Measurements from ENCODE around the gene DCX. TPM values are rescaled to one million over a fixed set of nuclear protein-coding genes. Genes with fewer than 3 reads are reported as not detected.

Gene DCX
- total and polyA plus RNA-seq, 9 of the 15 experiments (the other 6 are each of a cell fraction or from before 2014, with no cell fraction given): not detected

DNA sequence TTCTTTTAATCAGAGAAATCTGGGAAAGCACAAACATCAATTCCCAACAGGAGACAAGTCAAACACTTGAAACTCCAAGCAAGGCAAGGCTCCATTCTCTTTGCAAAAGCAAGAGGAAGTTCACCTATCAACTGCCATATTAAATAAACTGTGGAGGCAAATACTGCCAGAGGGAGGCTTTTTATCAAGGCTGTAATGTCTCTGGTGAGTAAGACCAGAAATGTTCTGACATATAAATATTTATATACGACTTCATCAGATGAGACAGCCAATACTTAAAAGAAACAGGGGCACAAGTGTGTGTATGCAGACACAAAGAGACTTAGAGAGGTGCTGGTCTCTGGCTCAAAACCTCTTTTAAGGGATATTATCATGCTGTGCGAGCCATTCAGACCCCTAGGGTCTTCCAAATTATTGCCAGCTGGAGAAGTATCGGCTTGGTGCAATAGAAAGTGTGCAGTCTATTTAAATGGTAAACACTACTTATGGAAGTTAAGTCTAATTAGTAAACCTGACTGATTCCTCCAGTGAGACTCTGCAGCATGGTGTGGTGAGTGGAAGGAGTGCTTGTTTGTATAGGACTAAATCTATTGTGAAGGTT is 24.4 kb downstream of the DCX start:
- ATAC-seq (no peak), FAIRE-seq (no peak), DNase-seq (ENCODE audit: extremely low read depth in 1 of 4, low spot score in 3 of 4) (no peak)
- Histone ChIP-seq H3K9ac (ENCODE audit: insufficient read depth in 1 of 2, low read depth in 2 of 2, low read length in 2 of 2) (no peak overlapping the region), H3K4me3 (no peak overlapping the region), H3K27me3 (ENCODE audit: control insufficient read depth in 2 of 2, insufficient read depth in 2 of 2, low read length in 2 of 2) (no peaks in the 10 kb centered on the region), H3K9me3 (replicated peaks; ENCODE audit: control insufficient read depth, insufficient read depth, low read depth, low read length) (no peaks in the 10 kb centered on the region), H3K4me2 (ENCODE audit: insufficient read depth, low read length) (no peak overlapping the region), H2AFZ (ENCODE audit: low read depth, low read length) (no peak overlapping the region), H3K4me1 (replicated peaks in 1 of 2; ENCODE audit: control insufficient read depth in 2 of 2, insufficient read depth in 2 of 2, low read length in 2 of 2) (no peaks in the 10 kb centered on the region), H4K20me1 (replicated peaks; ENCODE audit: control insufficient read depth, insufficient read depth, low read length) (no peaks in the 10 kb centered on the region), H3K79me2 (ENCODE audit: control insufficient read depth, insufficient read depth, low read length) (no peaks in the 10 kb centered on the region), H3K36me3 (ENCODE audit: control insufficient read depth, insufficient read depth, low read length) (no peaks in the 10 kb centered on the region), H3K9me1 (ENCODE audit: control insufficient read depth, insufficient read depth, low read length) (no peaks in the 10 kb centered on the region), H3K27ac (ENCODE audit: extremely low read depth, low read depth, low read length) (no peak overlapping the region)
- in situ Hi-C loops (cut with MboI) (no loop called here), intact Hi-C loops (cut with micrococcal nuclease) (no loop called here)
- CTCF ChIA-PET (ENCODE audit: low intra/inter-chr PET ratio): no interaction called here
- 4% methylated on average over 3 of the region's 3 CpGs for WGBS (ENCODE audit: insufficient coverage, low coverage, missing lambda C conversion rate)
- BruUV-seq (replicated peaks): no TSS peak
- TF ChIP-seq, protein P1, sequence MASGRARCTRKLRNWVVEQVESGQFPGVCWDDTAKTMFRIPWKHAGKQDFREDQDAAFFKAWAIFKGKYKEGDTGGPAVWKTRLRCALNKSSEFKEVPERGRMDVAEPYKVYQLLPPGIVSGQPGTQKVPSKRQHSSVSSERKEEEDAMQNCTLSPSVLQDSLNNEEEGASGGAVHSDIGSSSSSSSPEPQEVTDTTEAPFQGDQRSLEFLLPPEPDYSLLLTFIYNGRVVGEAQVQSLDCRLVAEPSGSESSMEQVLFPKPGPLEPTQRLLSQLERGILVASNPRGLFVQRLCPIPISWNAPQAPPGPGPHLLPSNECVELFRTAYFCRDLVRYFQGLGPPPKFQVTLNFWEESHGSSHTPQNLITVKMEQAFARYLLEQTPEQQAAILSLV (tag; IDR thresholded peaks at IDR 0.05): no peak
- POLR2A ChIA-PET: no interaction called here

DNA sequence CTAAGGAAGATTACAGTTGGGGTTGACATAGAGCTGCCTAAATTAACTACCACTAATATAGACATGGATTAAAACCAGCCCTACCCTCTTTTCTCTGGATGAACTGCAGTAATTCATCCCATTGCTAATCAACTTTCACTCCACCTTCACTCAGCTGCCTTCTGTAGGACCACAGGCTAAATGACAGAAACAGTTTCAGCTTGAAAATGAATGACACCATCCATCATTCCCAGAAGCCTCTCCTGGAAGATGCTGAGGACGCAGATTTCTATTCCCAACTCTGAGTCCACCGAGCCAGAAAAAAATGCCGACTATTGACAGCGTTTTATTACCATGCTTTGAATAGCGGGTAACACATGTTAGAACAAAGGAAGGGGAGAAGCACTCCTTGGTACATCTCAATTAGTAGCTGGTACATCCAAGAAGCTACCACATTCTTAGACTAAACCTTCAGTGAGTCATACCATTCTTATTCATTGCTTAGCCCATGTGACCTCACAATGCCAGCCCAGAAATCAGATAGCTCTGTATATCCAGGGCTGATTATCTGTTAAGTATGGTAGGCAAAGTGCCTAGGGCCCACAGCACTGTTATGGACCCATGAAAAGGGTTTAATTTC is 25.3 kb downstream of the DCX start:
- intact Hi-C loops (cut with micrococcal nuclease) (no loop called here), in situ Hi-C loops (cut with MboI) (no loop called here)
- H4K20me1 ChIP-seq (replicated peaks; ENCODE audit: control insufficient read depth, insufficient read depth, low read length): no peaks in the 10 kb centered on the region
- no TSS peak for BruUV-seq (replicated peaks)
- no peak for ATAC-seq
- H3K4me1 ChIP-seq (replicated peaks in 1 of 2; ENCODE audit: control insufficient read depth in 2 of 2, insufficient read depth in 2 of 2, low read length in 2 of 2): no peaks in the 10 kb centered on the region
- H3K4me3 ChIP-seq: no peak overlapping the region
- no peak overlapping the region for H3K9ac ChIP-seq (ENCODE audit: insufficient read depth in 1 of 2, low read depth in 2 of 2, low read length in 2 of 2)
- FAIRE-seq: no peak
- ChIA-PET POLR2A (interaction anchor here (1.0 kb wide), 1 partner anchor 25 kb away, joined by 6 read pairs; the partner anchor contains the start of gene DCX), CTCF (ENCODE audit: low intra/inter-chr PET ratio) (no interaction called here)
- 2% methylated on average over 4 of the region's 5 CpGs for WGBS (ENCODE audit: insufficient coverage, low coverage, missing lambda C conversion rate)
- H3K9me3 ChIP-seq (replicated peaks; ENCODE audit: control insufficient read depth, insufficient read depth, low read depth, low read length): no peaks in the 10 kb centered on the region
- no peak overlapping the region for H3K27ac ChIP-seq (ENCODE audit: extremely low read depth, low read depth, low read length)
- H3K79me2 ChIP-seq (ENCODE audit: control insufficient read depth, insufficient read depth, low read length): no peaks in the 10 kb centered on the region
- no peaks in the 10 kb centered on the region for H3K36me3 ChIP-seq (ENCODE audit: control insufficient read depth, insufficient read depth, low read length)
- H3K27me3 ChIP-seq (ENCODE audit: control insufficient read depth in 2 of 2, insufficient read depth in 2 of 2, low read length in 2 of 2): no peaks in the 10 kb centered on the region
- H3K9me1 ChIP-seq (ENCODE audit: control insufficient read depth, insufficient read depth, low read length): no peaks in the 10 kb centered on the region
- no peak overlapping the region for H3K4me2 ChIP-seq (ENCODE audit: insufficient read depth, low read length)
- DNase-seq (ENCODE audit: extremely low read depth in 1 of 4, low spot score in 3 of 4): no peak
- TF ChIP-seq ZNF584 (CRISPR knock-in tag; IDR thresholded peaks at IDR 0.05; ENCODE audit: low read depth): no peak
- no peak for TF ChIP-seq ZNF778 (CRISPR knock-in tag; IDR thresholded peaks at IDR 0.05)
- TF ChIP-seq, protein P2, sequence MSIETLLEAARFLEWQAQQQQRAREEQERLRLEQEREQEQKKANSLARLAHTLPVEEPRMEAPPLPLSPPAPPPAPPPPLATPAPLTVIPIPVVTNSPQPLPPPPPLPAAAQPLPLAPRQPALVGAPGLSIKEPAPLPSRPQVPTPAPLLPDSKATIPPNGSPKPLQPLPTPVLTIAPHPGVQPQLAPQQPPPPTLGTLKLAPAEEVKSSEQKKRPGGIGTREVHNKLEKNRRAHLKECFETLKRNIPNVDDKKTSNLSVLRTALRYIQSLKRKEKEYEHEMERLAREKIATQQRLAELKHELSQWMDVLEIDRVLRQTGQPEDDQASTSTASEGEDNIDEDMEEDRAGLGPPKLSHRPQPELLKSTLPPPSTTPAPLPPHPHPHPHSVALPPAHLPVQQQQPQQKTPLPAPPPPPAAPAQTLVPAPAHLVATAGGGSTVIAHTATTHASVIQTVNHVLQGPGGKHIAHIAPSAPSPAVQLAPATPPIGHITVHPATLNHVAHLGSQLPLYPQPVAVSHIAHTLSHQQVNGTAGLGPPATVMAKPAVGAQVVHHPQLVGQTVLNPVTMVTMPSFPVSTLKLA (conservative IDR thresholded peaks at IDR 0.05): no peak
- TF ChIP-seq ZNF436 (CRISPR knock-in tag; IDR thresholded peaks at IDR 0.05): no peak
- no peak for TF ChIP-seq FOXK1 (CRISPR knock-in tag; IDR thresholded peaks at IDR 0.05; ENCODE audit: borderline replicate concordance)
- TF ChIP-seq PRMT5 (CRISPR knock-in tag; IDR thresholded peaks at IDR 0.05): no peak
- no peak for TF ChIP-seq RCOR1 (IDR thresholded peaks at IDR 0.05; ENCODE audit: borderline replicate concordance in 1 of 2, low read depth in 2 of 2, low read length in 2 of 2)
- H2AFZ ChIP-seq (ENCODE audit: low read depth, low read length): no peak overlapping the region

Data from K562 (cell line).